GM23338 (cell line): ENCODE data around the gene DCAF7.

Experiments used
- CREB1 ChIP-seq: fragments of 250-450 bp; sonication (Bioruptor Pico); IDR thresholded peaks from 2 replicates; pipeline ENCODE4 v1.5.0; 2020; ENCODE audit warnings: low read depth, mild to moderate bottlenecking, moderate library complexity
- CTCF ChIP-seq, 2 experiments: fragments of 200-600 bp in 1 of 2; sonication (generic) in 1 of 2; conservative IDR thresholded peaks; 2 replicates each; pipeline versions ENCODE4 v1.5.1 to v1.6.1; 2016 to 2017; ENCODE audit warnings: antibody characterized with exemption in 2 of 2, low read depth in 2 of 2, mild to moderate bottlenecking in 2 of 2, moderate library complexity in 1 of 2
- EZH2 ChIP-seq: fragments of 200-600 bp; sonication (generic); IDR thresholded peaks from one replicate; pipeline ENCODE4 v1.8.0; 2017; ENCODE audit warnings: antibody characterized with exemption, mild to moderate bottlenecking, low read depth; ENCODE audit not compliant: unreplicated experiment
- EZH2phosphoT487 ChIP-seq: fragments of 200-600 bp; sonication (generic); IDR thresholded peaks from one replicate; pipeline ENCODE4 v1.8.1; 2018; ENCODE audit warnings: antibody characterized with exemption; ENCODE audit not compliant: unreplicated experiment
- JUNB ChIP-seq: IDR thresholded peaks from one replicate; pipeline ENCODE4 v1.6.1; 2016; ENCODE audit warnings: antibody characterized with exemption; ENCODE audit not compliant: unreplicated experiment
- POLR2AphosphoS5 ChIP-seq: IDR thresholded peaks from 2 replicates; pipeline ENCODE4 v1.6.1; 2016; ENCODE audit warnings: antibody characterized with exemption, low read depth
- REST ChIP-seq: IDR thresholded peaks from one replicate; pipeline ENCODE4 v1.6.1; 2018; ENCODE audit warnings: antibody characterized with exemption; ENCODE audit not compliant: unreplicated experiment
- STAT1 ChIP-seq: IDR thresholded peaks from one replicate; pipeline ENCODE4 v1.6.1; 2016; ENCODE audit warnings: antibody characterized with exemption; ENCODE audit not compliant: unreplicated experiment
- ZNF114 ChIP-seq: fragments of 250-450 bp; sonication (Bioruptor Pico); IDR thresholded peaks from 2 replicates; pipeline ENCODE4 v1.5.0; 2020; ENCODE audit warnings: mild to moderate bottlenecking, moderate library complexity
- TF ChIP-seq, protein P1 (sequence below): IDR thresholded peaks from 2 replicates; pipeline ENCODE4 v1.6.1; 2016; ENCODE audit warnings: antibody characterized with exemption

DNA sequence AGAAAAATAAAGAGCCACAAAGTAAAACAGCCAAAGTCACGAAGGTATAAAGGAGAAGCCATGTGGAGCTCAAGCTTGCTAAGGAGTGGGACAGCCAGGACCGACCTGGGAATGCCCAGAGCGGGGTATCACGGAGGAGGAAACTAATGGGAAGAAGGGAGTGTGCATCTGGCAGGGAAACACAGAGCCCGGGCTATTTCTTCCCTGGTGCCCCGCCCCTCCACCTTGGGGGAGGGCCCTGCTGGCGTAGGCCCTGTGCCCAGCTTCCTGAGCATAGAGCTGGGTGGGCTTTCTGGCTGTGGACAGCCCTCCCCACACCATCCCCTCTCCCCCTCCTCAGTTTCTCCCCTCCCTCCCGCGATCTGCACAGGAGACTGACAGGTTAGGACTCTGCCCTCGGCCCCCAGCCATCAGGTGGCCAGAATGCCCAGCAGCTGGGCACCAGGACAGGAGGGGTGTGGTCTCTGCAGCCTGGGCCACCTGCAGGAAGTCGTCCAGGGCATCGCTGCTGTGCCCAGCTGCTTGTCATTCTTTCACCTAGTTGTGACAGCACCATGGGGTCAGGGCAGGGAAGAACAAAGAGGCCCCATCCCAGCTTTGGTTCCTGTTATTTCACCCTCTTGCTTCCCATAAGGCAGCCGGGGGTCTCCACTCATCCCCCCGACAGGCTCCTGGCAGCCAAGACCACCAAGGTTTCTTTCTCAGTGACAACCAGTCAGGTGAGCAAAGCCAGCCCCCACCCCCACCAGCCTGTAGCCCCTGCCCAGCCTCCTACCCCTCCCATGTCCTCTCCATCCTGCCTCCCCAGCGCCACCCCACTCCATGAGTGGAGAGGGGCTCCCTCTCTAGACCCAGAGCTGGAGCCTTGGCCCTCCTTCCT, 7.1 kb upstream of the DCAF7 start:
- TF ChIP-seq CTCF (conservative IDR thresholded peaks at IDR 0.05; ENCODE audit: low read depth in 2 of 2) = no peak
- TF ChIP-seq EZH2phosphoT487 = no peak
- no peak for TF ChIP-seq REST
- no peak for TF ChIP-seq EZH2
- TF ChIP-seq CREB1 (CRISPR knock-in tag) = no peak
- TF ChIP-seq POLR2AphosphoS5 = no peak
- TF ChIP-seq, protein P1, sequence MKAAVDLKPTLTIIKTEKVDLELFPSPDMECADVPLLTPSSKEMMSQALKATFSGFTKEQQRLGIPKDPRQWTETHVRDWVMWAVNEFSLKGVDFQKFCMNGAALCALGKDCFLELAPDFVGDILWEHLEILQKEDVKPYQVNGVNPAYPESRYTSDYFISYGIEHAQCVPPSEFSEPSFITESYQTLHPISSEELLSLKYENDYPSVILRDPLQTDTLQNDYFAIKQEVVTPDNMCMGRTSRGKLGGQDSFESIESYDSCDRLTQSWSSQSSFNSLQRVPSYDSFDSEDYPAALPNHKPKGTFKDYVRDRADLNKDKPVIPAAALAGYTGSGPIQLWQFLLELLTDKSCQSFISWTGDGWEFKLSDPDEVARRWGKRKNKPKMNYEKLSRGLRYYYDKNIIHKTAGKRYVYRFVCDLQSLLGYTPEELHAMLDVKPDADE = no peak
- no peak for TF ChIP-seq JUNB
- no peak for TF ChIP-seq ZNF114 (CRISPR knock-in tag)
- TF ChIP-seq STAT1 = no peak
